ENCODE results near the gene HMGCR.

HMGCR gene

GRCh38 chr5:75395277-75395676 lies 58.3 kb downstream of the HMGCR start:
- no peaks in the 10 kb centered on the region for H3K9me3 Mint-ChIP-seq
- ATAC-seq: no peak
- H3K27me3 Mint-ChIP-seq: no peaks in the 10 kb centered on the region
- no peaks in the 10 kb centered on the region for H3K4me1 Mint-ChIP-seq
- no peak overlapping the region for H3K27ac Mint-ChIP-seq
- no peak overlapping the region for H3K4me3 Mint-ChIP-seq
- H3K36me3 Mint-ChIP-seq: peaks cover 21% of the 10 kb centered on the region

GRCh38 chr5:75405296-75405695 lies 68.3 kb downstream of the HMGCR start:
- H3K27ac Mint-ChIP-seq: no peak overlapping the region
- no peaks in the 10 kb centered on the region for H3K27me3 Mint-ChIP-seq
- H3K9me3 Mint-ChIP-seq: no peaks in the 10 kb centered on the region
- H3K36me3 Mint-ChIP-seq: peaks cover 27% of the 10 kb centered on the region
- no peak overlapping the region for H3K4me3 Mint-ChIP-seq
- no peaks in the 10 kb centered on the region for H3K4me1 Mint-ChIP-seq
- ATAC-seq: no peak

Measured in stimulated activated memory B cell treated with anti-CD40 and anti-IgM and Interleukin-4, amounts not matched to agents 10 μg/mL and 1 μg/mL and 100 μg/mL, for 72 hours (primary cell).